Common myeloid progenitor, CD34-positive (primary cell): Measurements from ENCODE around the gene AKAP3.
A peak's percentile ranks its signal among the peaks of the same experiment; 100 is the strongest.

Experiments
- CTCF ChIA-PET: fragments of 350-600 bp; sonication (Branson Sonifier 250); formaldehyde crosslinking; loops from one replicate; lab custom pipeline; 2021; ENCODE audit warnings: antibody characterized with exemption; lab: Charles Lee
- POLR2A ChIA-PET: fragments of 350-600 bp; sonication (Branson Sonifier 250); formaldehyde crosslinking; loops from one replicate; lab custom pipeline; 2021; ENCODE audit warnings: antibody characterized with exemption; lab: Charles Lee
- DNase-seq, 3 donors: peaks; one replicate each; pipeline versions ENCODE4 v3.0.0 to v3.0.0-alpha.2; 2013
- H3K27ac ChIP-seq, 2 experiments: 1 replicate in 1 of 2; 2 replicates in 1 of 2; pipeline ENCODE4 v1.7.0; 2013; ENCODE audit warnings: inconsistent platforms in 2 of 2, low read length in 2 of 2, mild to moderate bottlenecking in 2 of 2, low read depth in 1 of 2, moderate library complexity in 1 of 2; ENCODE audit not compliant: severe bottlenecking in 2 of 2, insufficient read depth in 1 of 2, poor library complexity in 1 of 2
- H3K27me3 ChIP-seq, 5 experiments: replicated peaks in 2 of 5; 1 replicate in 3 of 5; 2 replicates in 2 of 5; pipeline versions ENCODE4 v1.6.1 to v1.7.0; 2013; ENCODE audit warnings: low read length in 4 of 5, mild to moderate bottlenecking in 2 of 5, moderate library complexity in 2 of 5, inconsistent platforms in 1 of 5; ENCODE audit not compliant: insufficient read depth in 5 of 5, control insufficient read depth in 4 of 5
- H3K36me3 ChIP-seq, 4 experiments: 1 replicate in 2 of 4; 2 replicates in 2 of 4; pipeline versions ENCODE4 v1.6.1 to v1.7.0; 2013; ENCODE audit warnings: low read length in 3 of 4, control low read depth in 1 of 4, mild to moderate bottlenecking in 1 of 4; ENCODE audit not compliant: control insufficient read depth in 4 of 4, insufficient read depth in 4 of 4
- H3K4me1 ChIP-seq, 4 experiments: 1 replicate in 3 of 4; 2 replicates in 1 of 4; pipeline versions ENCODE4 v1.6.1 to v1.7.1; 2013; ENCODE audit warnings: low read length in 3 of 4, mild to moderate bottlenecking in 3 of 4, control low read depth in 1 of 4, inconsistent platforms in 1 of 4, moderate library complexity in 1 of 4; ENCODE audit not compliant: control insufficient read depth in 4 of 4, insufficient read depth in 4 of 4; ENCODE audit errors: control extremely low read depth in 1 of 4
- H3K4me3 ChIP-seq, 7 experiments: 1 replicate in 4 of 7; 2 replicates in 3 of 7; pipeline versions ENCODE4 v1.5.1 to v1.7.0; 2013; ENCODE audit warnings: mild to moderate bottlenecking in 7 of 7, low read length in 6 of 7, moderate library complexity in 6 of 7, inconsistent platforms in 2 of 7, low read depth in 2 of 7, control low read depth in 1 of 7; ENCODE audit not compliant: insufficient read depth in 4 of 7, control insufficient read depth in 1 of 7; ENCODE audit errors: extremely low read depth in 1 of 7
- H3K9me3 ChIP-seq, 5 experiments: 1 replicate in 4 of 5; 2 replicates in 1 of 5; pipeline versions ENCODE4 v1.6.1 to v1.7.1; 2013; ENCODE audit warnings: low read length in 4 of 5, mild to moderate bottlenecking in 2 of 5, inconsistent platforms in 1 of 5, low read depth in 1 of 5, moderate library complexity in 1 of 5; ENCODE audit not compliant: control insufficient read depth in 4 of 5, insufficient read depth in 2 of 5; ENCODE audit errors: control extremely low read depth in 1 of 5
- WGBS: methylation state at CpG from one replicate; pipeline ENCODE4 v1.1.5; 2013; ENCODE audit not compliant: insufficient coverage; 5-methylcytosine and 5-hydroxymethylcytosine counted together

Gene AKAP3

GRCh38 chr12:4607056-4607455 is 41.8 kb downstream of the AKAP3 start:
- DNase-seq, result no peak
- Histone ChIP-seq H3K9me3 (no peaks in the 10 kb centered on the region), H3K4me3 (no peak overlapping the region), H3K36me3 (peaks cover 9 to 17% (median 12%) of the 10 kb centered on the region in 4 experiments), H3K27me3 (peaks cover 0 to 3% (median 0%) of the 10 kb centered on the region in 5 experiments), H3K4me1 (peaks cover 0 to 9% (median 8%) of the 10 kb centered on the region in 4 experiments), H3K27ac (no peak overlapping the region)
- ChIA-PET POLR2A (no interaction called here), CTCF (interaction anchor here (1.3 kb wide), 1 partner anchor 37 kb away, joined by 4 read pairs; no protein-coding TSS in a partner anchor)
- 100% methylated on average over 2 of the region's 3 CpGs for WGBS

GRCh38 chr12:4604684-4605193 is 44.1 kb downstream of the AKAP3 start:
- CTCF ChIA-PET, result interaction anchor here (0.7 to 2.8 kb wide), 7 partner anchors 10 to 89 kb away, joined by 3 to 8 read pairs (median 3); no protein-coding TSS in a partner anchor
- WGBS, result 2% methylated on average over 20 of the region's 25 CpGs
- Histone ChIP-seq H3K36me3 (peaks cover 0 to 6% (median 1%) of the 10 kb centered on the region in 4 experiments), H3K4me1 (peaks cover 0 to 9% (median 8%) of the 10 kb centered on the region in 4 experiments), H3K27me3 (peaks cover 0 to 3% (median 0%) of the 10 kb centered on the region in 5 experiments), H3K27ac (peak overlapping the region; percentile 49 to 69), H3K9me3 (no peaks in the 10 kb centered on the region), H3K4me3 (peak overlapping the region; percentile 70 to 97 (median 93))
- POLR2A ChIA-PET, result interaction anchor here (0.6 kb wide), 1 partner anchor 155 kb away, joined by 3 read pairs; no protein-coding TSS in a partner anchor
- peak; percentile 83 to 89 (median 85) for DNase-seq

- peaks cover 0 to 3% (median 0%) of the 10 kb centered on the region in 5 experiments for H3K27me3 ChIP-seq
- H3K36me3 ChIP-seq, result peaks cover 0 to 6% (median 1%) of the 10 kb centered on the region in 4 experiments
- CTCF ChIA-PET, result interaction anchor here (0.7 to 2.8 kb wide), 6 partner anchors 12 to 90 kb away, joined by 3 to 8 read pairs (median 4); no protein-coding TSS in a partner anchor
- POLR2A ChIA-PET, result interaction anchor here (0.6 kb wide), 1 partner anchor 155 kb away, joined by 3 read pairs; no protein-coding TSS in a partner anchor
- H3K9me3 ChIP-seq, result no peaks in the 10 kb centered on the region
- no peak for DNase-seq
- no peak overlapping the region for H3K27ac ChIP-seq
- WGBS, result no CpG with 5 or more reads among the region's 1 CpG
- H3K4me3 ChIP-seq, result no peak overlapping the region
- H3K4me1 ChIP-seq, result peaks cover 0 to 9% (median 8%) of the 10 kb centered on the region in 4 experiments
These were observed 44.9 kb downstream of the AKAP3 start for GRCh38 chr12:4603946-4604345.

DNA sequence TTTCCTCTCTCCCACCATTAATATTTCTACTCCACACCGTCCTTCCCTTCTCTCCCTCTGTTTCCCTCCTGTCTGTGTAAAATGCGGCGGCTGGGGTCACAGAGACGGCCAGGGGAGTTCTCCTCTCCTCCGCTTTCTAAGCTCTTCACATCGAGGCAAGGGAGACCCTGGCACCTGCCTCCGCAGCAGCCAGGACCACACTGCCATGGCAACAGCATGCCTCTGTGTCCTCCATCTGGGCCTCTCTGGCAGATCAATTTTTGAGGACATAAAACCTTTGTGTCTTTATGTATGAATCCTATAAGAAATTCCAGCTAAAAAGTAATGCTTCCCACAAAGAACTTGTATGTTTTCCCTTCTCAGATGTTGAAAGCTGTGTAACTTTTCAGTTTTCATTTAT is 45.4 kb downstream of the AKAP3 start:
- Histone ChIP-seq H3K36me3 (peaks cover 0 to 6% (median 0%) of the 10 kb centered on the region in 4 experiments), H3K9me3 (no peaks in the 10 kb centered on the region), H3K4me3 (no peak overlapping the region), H3K4me1 (peaks cover 0 to 9% (median 8%) of the 10 kb centered on the region in 4 experiments), H3K27ac (no peak overlapping the region), H3K27me3 (peaks cover 0 to 3% (median 0%) of the 10 kb centered on the region in 5 experiments)
- CTCF ChIA-PET, result interaction anchor here (0.9 to 2.8 kb wide), 4 partner anchors 8 to 23 kb away, joined by 3 to 8 read pairs (median 4); no protein-coding TSS in a partner anchor
- POLR2A ChIA-PET, result no interaction called here
- DNase-seq, result no peak
- WGBS, result 29% methylated on average over 1 of the region's 7 CpGs

DNA sequence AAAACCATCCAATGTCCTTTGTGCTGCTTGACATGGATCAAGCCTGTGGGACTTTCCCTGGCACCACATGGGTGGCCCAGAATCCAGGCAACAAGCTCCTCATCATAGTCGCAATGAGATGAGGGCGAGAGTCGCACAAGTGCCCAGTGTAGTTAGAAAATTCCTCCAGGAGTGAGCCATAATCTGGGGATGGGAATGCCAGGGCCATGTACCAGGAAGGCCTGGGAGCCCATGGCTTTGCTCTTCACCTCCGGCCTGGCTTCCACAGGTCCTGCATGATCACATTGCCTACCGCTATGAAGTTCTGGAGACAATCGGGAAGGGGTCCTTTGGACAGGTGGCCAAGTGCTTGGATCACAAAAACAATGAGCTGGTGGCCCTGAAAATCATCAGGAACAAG is 53.0 kb downstream of the AKAP3 start:
- ChIA-PET CTCF (no interaction called here), POLR2A (no interaction called here)
- no peak overlapping the region for H3K27ac ChIP-seq
- H3K4me1 ChIP-seq, result peaks cover 0 to 3% (median 0%) of the 10 kb centered on the region in 4 experiments
- no peaks in the 10 kb centered on the region for H3K36me3 ChIP-seq
- H3K4me3 ChIP-seq, result no peak overlapping the region
- peaks cover 0 to 2% (median 0%) of the 10 kb centered on the region in 5 experiments for H3K27me3 ChIP-seq
- no peak for DNase-seq
- 94% methylated on average over 6 of the region's 6 CpGs for WGBS
- no peaks in the 10 kb centered on the region for H3K9me3 ChIP-seq

- peaks cover 0 to 3% (median 0%) of the 10 kb centered on the region in 4 experiments for H3K4me1 ChIP-seq
- H3K36me3 ChIP-seq, result no peaks in the 10 kb centered on the region
- ChIA-PET CTCF (interaction anchor here (1.2 to 2.1 kb wide), 3 partner anchors 9 to 14 kb away, joined by 3 to 8 read pairs (median 5); no protein-coding TSS in a partner anchor), POLR2A (no interaction called here)
- WGBS, result 96% methylated on average over 6 of the region's 7 CpGs
- no peak overlapping the region for H3K27ac ChIP-seq
- DNase-seq, result no peak
- H3K4me3 ChIP-seq, result no peak overlapping the region
- no peaks in the 10 kb centered on the region for H3K9me3 ChIP-seq
- peaks cover 0 to 8% (median 0%) of the 10 kb centered on the region in 5 experiments for H3K27me3 ChIP-seq
These were observed 57.6 kb downstream of the AKAP3 start for GRCh38 chr12:4591180-4591687.

DNA sequence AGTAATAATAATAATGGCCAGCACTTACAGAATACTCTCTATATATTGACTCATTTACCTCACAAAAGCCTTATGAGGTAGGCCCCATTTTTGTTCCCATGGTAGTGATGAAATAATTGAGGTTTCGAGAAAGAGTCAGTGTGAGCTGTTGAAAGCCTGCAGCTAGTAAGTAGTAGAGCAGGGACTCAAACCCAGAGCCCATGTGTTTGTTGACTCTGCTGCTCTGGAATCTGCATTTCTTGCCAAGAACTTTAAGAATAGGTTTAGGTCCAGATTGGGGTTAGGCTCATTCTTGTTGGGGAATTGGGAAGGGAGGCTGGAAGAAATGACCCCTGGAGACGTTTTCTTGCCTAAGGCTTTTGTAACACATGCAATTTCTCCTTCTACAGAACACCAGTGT is 58.9 kb downstream of the AKAP3 start:
- ChIA-PET CTCF (interaction anchor here (2.1 kb wide), 1 partner anchor 11 kb away, joined by 8 read pairs; no protein-coding TSS in a partner anchor), POLR2A (no interaction called here)
- 0% methylated on average over 1 of the region's 2 CpGs for WGBS
- Histone ChIP-seq H3K36me3 (no peaks in the 10 kb centered on the region), H3K27ac (no peak overlapping the region), H3K9me3 (no peaks in the 10 kb centered on the region), H3K4me1 (peaks cover 0 to 3% (median 0%) of the 10 kb centered on the region in 4 experiments), H3K4me3 (no peak overlapping the region), H3K27me3 (peaks cover 0 to 8% (median 0%) of the 10 kb centered on the region in 5 experiments)
- DNase-seq, result no peak
